Mesendoderm (in vitro differentiated cells): Measurements from ENCODE around the gene RIPOR3.
"Not testable (repeated sequence)": the region's sequence is repeated elsewhere in the genome, so short reads cannot be mapped to it uniquely, and the experiment has no call there.

Experiments used
- DNase-seq: peaks from one replicate; pipeline ENCODE4 v3.0.0; 2013
- H2AK5ac ChIP-seq: 2 replicates; pipeline ENCODE4 v1.6.1; 2013; ENCODE audit warnings: low read length, inconsistent platforms
- H2BK120ac ChIP-seq: 2 replicates; pipeline ENCODE4 v1.6.1; 2013; ENCODE audit warnings: low read depth, mild to moderate bottlenecking, low read length, moderate library complexity, mixed read lengths
- H2BK15ac ChIP-seq: replicated peaks from 2 replicates; pipeline ENCODE4 v1.6.1; 2013; ENCODE audit warnings: low read depth, mild to moderate bottlenecking, moderate library complexity
- H2BK5ac ChIP-seq: 2 replicates; pipeline ENCODE4 v1.6.1; 2013; ENCODE audit warnings: low read length, inconsistent platforms
- H3K18ac ChIP-seq: 2 replicates; pipeline ENCODE4 v1.6.1; 2013; ENCODE audit warnings: mild to moderate bottlenecking, low read length, mixed read lengths
- H3K23ac ChIP-seq: one replicate; pipeline ENCODE4 v1.6.1; 2013; ENCODE audit warnings: low read length
- H3K27ac ChIP-seq: 2 replicates; pipeline ENCODE4 v1.5.1; 2013; ENCODE audit warnings: low read depth, mild to moderate bottlenecking, inconsistent platforms, low read length, moderate library complexity
- H3K27me3 ChIP-seq: 2 replicates; pipeline ENCODE4 v1.6.1; 2013; ENCODE audit warnings: low read length, control low read depth, mild to moderate bottlenecking, inconsistent platforms; ENCODE audit not compliant: insufficient read depth, poor library complexity
- H3K36me3 ChIP-seq: 2 replicates; pipeline ENCODE4 v1.6.1; 2013; ENCODE audit warnings: low read length, inconsistent platforms; ENCODE audit not compliant: control insufficient read depth, insufficient read depth
- H3K4ac ChIP-seq: one replicate; pipeline ENCODE4 v1.6.1; 2013; ENCODE audit warnings: low read depth, mild to moderate bottlenecking, low read length, moderate library complexity
- H3K4me1 ChIP-seq: 2 replicates; pipeline ENCODE4 v1.6.1; 2013; ENCODE audit warnings: low read depth, low read length, inconsistent platforms; ENCODE audit not compliant: control insufficient read depth
- H3K4me2 ChIP-seq: 2 replicates; pipeline ENCODE4 v1.6.1; 2013; ENCODE audit warnings: low read length
- H3K4me3 ChIP-seq: 2 replicates; pipeline ENCODE4 v1.5.1; 2013; ENCODE audit warnings: mild to moderate bottlenecking, low read length
- H3K56ac ChIP-seq: one replicate; pipeline ENCODE4 v1.6.1; 2013; ENCODE audit warnings: low read length
- H3K79me1 ChIP-seq: 2 replicates; pipeline ENCODE4 v1.6.1; 2013; ENCODE audit warnings: low read length, inconsistent platforms
- H3K79me2 ChIP-seq: 2 replicates; pipeline ENCODE4 v1.6.1; 2013; ENCODE audit warnings: mild to moderate bottlenecking, low read length; ENCODE audit not compliant: control insufficient read depth, insufficient read depth
- H3K9ac ChIP-seq: 2 replicates; pipeline ENCODE4 v1.6.1; 2013; ENCODE audit warnings: low read length, inconsistent platforms
- H4K5ac ChIP-seq: one replicate; pipeline ENCODE4 v1.6.1; 2013; ENCODE audit warnings: low read length
- H4K8ac ChIP-seq: one replicate; pipeline ENCODE4 v1.6.1; 2013; ENCODE audit warnings: low read depth, mild to moderate bottlenecking, control low read depth, low read length, moderate library complexity
- WGBS: extraction: QIAGEN DNeasy Blood & Tissue Kit; methylation state at CpG from one replicate; pipeline ENCODE4 v1.1.7; 2013; ENCODE audit warnings: low lambda C conversion rate, missing lambda C conversion rate; ENCODE audit not compliant: insufficient coverage; ENCODE audit errors: extremely low coverage; 5-methylcytosine and 5-hydroxymethylcytosine counted together

Gene RIPOR3

GRCh38 chr20:50600281-50600895 is 91.0 kb downstream of the RIPOR3 start:
- H2BK5ac ChIP-seq: no peak overlapping the region
- DNase-seq: no peak
- no peak overlapping the region for H2BK120ac ChIP-seq
- H3K27ac ChIP-seq: no peak overlapping the region
- no peaks in the 10 kb centered on the region for H3K79me2 ChIP-seq
- WGBS: no CpG with 5 or more reads among the region's 12 CpGs
- H3K4ac ChIP-seq: no peak overlapping the region
- H3K79me1 ChIP-seq: no peaks in the 10 kb centered on the region
- no peak overlapping the region for H3K4me2 ChIP-seq
- H3K23ac ChIP-seq: no peak overlapping the region
- peaks cover 2% of the 10 kb centered on the region for H3K4me1 ChIP-seq
- H3K27me3 ChIP-seq: no peaks in the 10 kb centered on the region
- H2BK15ac ChIP-seq: no peak overlapping the region
- H3K18ac ChIP-seq: no peak overlapping the region
- no peak overlapping the region for H3K56ac ChIP-seq
- H3K9ac ChIP-seq: no peak overlapping the region
- H2AK5ac ChIP-seq: no peak overlapping the region
- H3K36me3 ChIP-seq: no peaks in the 10 kb centered on the region
- H4K5ac ChIP-seq: no peak overlapping the region
- no peak overlapping the region for H4K8ac ChIP-seq
- no peak overlapping the region for H3K4me3 ChIP-seq

DNA sequence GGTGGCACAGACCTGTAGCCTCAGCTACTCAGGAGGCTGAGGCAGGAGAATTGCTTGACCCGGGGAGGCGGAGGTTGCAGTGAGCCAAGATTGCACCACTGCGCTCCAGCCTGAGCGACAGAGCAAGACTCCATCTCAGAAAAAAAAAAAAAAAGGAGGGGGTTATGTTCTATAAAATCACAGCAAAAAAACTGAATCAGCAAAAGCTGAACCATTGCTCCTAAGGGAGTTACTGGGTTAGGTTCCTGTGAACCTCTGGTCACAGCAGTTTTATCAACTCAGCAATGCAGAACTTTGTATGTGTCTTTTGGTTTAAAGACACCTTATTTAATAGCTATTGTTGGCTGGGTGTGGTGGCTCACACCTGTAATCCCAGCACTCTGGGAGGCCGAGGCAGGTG is 92.6 kb downstream of the RIPOR3 start:
- not testable (repeated sequence) for H3K4me2 ChIP-seq, H2BK120ac ChIP-seq, H3K4me1 ChIP-seq, H3K18ac ChIP-seq, H2AK5ac ChIP-seq, H4K5ac ChIP-seq, H3K23ac ChIP-seq, H2BK15ac ChIP-seq, H3K56ac ChIP-seq, H3K36me3 ChIP-seq, H3K79me2 ChIP-seq, H3K9ac ChIP-seq, H4K8ac ChIP-seq, H3K79me1 ChIP-seq, H2BK5ac ChIP-seq, H3K27ac ChIP-seq, H3K27me3 ChIP-seq, H3K4ac ChIP-seq, DNase-seq, H3K4me3 ChIP-seq
- no CpG with 5 or more reads among the region's 5 CpGs for WGBS

DNA sequence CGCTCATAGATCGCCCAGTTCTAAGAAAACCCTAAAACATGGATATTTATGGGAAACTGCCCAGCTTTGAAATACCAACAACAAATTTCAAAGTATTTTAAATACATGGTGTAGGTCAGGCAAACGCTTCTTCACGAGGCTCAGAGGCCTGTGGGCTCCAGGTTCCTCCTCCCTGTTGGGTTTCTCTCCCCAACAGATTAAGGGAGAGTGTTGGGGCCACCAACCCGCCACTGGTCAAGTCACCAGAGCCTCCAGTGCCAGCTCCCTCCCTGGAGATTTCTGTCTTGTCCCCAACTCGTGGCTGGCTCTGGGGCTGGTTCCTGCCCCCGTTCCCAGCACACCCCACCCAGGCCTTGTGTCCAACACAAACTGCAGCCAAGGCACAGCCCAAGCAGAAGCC is 93.3 kb downstream of the RIPOR3 start:
- no peak overlapping the region for H2AK5ac ChIP-seq
- H2BK5ac ChIP-seq: no peak overlapping the region
- H4K8ac ChIP-seq: no peak overlapping the region
- no peak overlapping the region for H3K23ac ChIP-seq
- no peak overlapping the region for H3K18ac ChIP-seq
- no peak overlapping the region for H3K9ac ChIP-seq
- no peak overlapping the region for H4K5ac ChIP-seq
- H3K4me1 ChIP-seq: peaks cover 2% of the 10 kb centered on the region
- no peak for DNase-seq
- H3K79me2 ChIP-seq: no peaks in the 10 kb centered on the region
- no peak overlapping the region for H2BK120ac ChIP-seq
- no peak overlapping the region for H3K56ac ChIP-seq
- H3K36me3 ChIP-seq: no peaks in the 10 kb centered on the region
- no peaks in the 10 kb centered on the region for H3K27me3 ChIP-seq
- no peak overlapping the region for H2BK15ac ChIP-seq
- no peaks in the 10 kb centered on the region for H3K79me1 ChIP-seq
- no peak overlapping the region for H3K27ac ChIP-seq
- no CpG with 5 or more reads among the region's 7 CpGs for WGBS
- H3K4ac ChIP-seq: no peak overlapping the region
- H3K4me3 ChIP-seq: no peak overlapping the region
- no peak overlapping the region for H3K4me2 ChIP-seq

DNA sequence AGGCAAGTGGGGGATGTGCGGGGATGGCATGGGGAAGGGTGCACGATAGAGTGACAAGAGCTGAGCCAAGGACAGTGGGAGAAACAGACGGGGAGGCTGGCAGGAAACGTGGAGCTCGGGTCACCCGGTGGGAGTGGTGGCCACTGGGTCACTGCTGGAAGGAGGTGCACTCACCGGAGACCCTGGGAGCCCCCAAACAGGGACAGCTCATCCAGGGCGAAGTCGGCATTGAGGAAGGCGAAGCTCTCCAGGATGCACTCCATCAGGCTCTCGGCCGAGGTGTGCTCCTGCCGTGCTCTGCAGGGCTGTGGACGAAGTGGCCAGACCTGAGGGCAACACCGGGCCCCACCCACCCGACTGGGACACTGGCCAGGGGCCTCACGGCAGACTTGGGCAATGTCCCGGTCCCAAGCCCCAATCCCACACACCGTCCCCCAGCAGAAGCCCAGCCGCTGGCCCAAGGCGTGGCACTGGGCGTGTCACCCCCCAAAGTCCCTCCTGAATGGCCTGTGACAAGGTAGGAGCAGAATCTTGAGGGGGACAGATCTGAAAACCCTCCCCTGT is 93.9 kb downstream of the RIPOR3 start:
- Histone ChIP-seq H2BK5ac (no peak overlapping the region), H4K5ac (no peak overlapping the region), H3K27ac (no peak overlapping the region), H2AK5ac (no peak overlapping the region), H3K23ac (no peak overlapping the region), H3K4me3 (no peak overlapping the region), H3K27me3 (no peaks in the 10 kb centered on the region), H3K4me1 (peaks cover 2% of the 10 kb centered on the region), H3K9ac (no peak overlapping the region), H3K56ac (no peak overlapping the region), H3K79me2 (no peaks in the 10 kb centered on the region), H3K4me2 (no peak overlapping the region), H2BK120ac (no peak overlapping the region), H2BK15ac (no peak overlapping the region), H3K79me1 (no peaks in the 10 kb centered on the region), H4K8ac (no peak overlapping the region), H3K36me3 (no peaks in the 10 kb centered on the region), H3K18ac (no peak overlapping the region), H3K4ac (no peak overlapping the region)
- DNase-seq: no peak
- no CpG with 5 or more reads among the region's 22 CpGs for WGBS

- no peak overlapping the region for H3K18ac ChIP-seq
- no peak overlapping the region for H2AK5ac ChIP-seq
- no peak overlapping the region for H3K4ac ChIP-seq
- no peak overlapping the region for H4K8ac ChIP-seq
- H3K79me2 ChIP-seq: no peaks in the 10 kb centered on the region
- no peaks in the 10 kb centered on the region for H3K36me3 ChIP-seq
- H3K9ac ChIP-seq: no peak overlapping the region
- H4K5ac ChIP-seq: no peak overlapping the region
- H2BK120ac ChIP-seq: no peak overlapping the region
- H3K4me2 ChIP-seq: no peak overlapping the region
- DNase-seq: no peak
- no peak overlapping the region for H3K4me3 ChIP-seq
- H3K23ac ChIP-seq: no peak overlapping the region
- H3K56ac ChIP-seq: no peak overlapping the region
- WGBS: no CpG with 5 or more reads among the region's 11 CpGs
- no peak overlapping the region for H2BK15ac ChIP-seq
- no peaks in the 10 kb centered on the region for H3K79me1 ChIP-seq
- H2BK5ac ChIP-seq: no peak overlapping the region
- no peaks in the 10 kb centered on the region for H3K27me3 ChIP-seq
- H3K4me1 ChIP-seq: peaks cover 2% of the 10 kb centered on the region
- no peak overlapping the region for H3K27ac ChIP-seq
Measured at GRCh38 chr20:50596694-50597021, 94.7 kb downstream of the RIPOR3 start.
